Astrocyte of the cerebellum (primary cell): ENCODE results near the gene EMCN.
A peak's percentile ranks its signal among the peaks of the same experiment; 100 is the strongest.

Source experiments
- DNase-seq: peaks from one replicate; pipeline ENCODE4 v3.0.0-alpha.2; 2011; ENCODE audit warnings: low read depth
- H3K4me3 ChIP-seq: 2 replicates; pipeline ENCODE4 v1.5.1; 2011; ENCODE audit warnings: mild to moderate bottlenecking, low read depth, low read length, moderate library complexity
- CTCF ChIP-seq: IDR thresholded peaks from 2 replicates; pipeline ENCODE4 v1.5.1; 2012; ENCODE audit warnings: low read length, low read depth, moderate library complexity, mild to moderate bottlenecking; ENCODE audit errors: missing control alignments
- in situ Hi-C: cut with HindIII; loops from 2 replicates; pipeline ENCODE4 v1.10.0; 2017; ENCODE audit warnings: low sequenced_read_pairs

Gene EMCN

GRCh38 chr4:100431416-100431815 lies 86.4 kb downstream of the EMCN start:
- no peak for DNase-seq
- in situ Hi-C loops, result no loop called here
- TF ChIP-seq CTCF, result no peak

GRCh38 chr4:100430451-100430850 lies 87.4 kb downstream of the EMCN start:
- DNase-seq, result no peak
- no peak for TF ChIP-seq CTCF
- H3K4me3 ChIP-seq, result no peak overlapping the region
- in situ Hi-C loops, result no loop called here

More at GRCh38 chr4:100431416-100431815, 86.4 kb downstream of the EMCN start:
- no peak overlapping the region for H3K4me3 ChIP-seq

- no peak for DNase-seq
- in situ Hi-C loops, result no loop called here
- no peak for TF ChIP-seq CTCF
- no peak overlapping the region for H3K4me3 ChIP-seq
Measured at GRCh38 chr4:100429616-100430015, 88.2 kb downstream of the EMCN start.

- no peak for TF ChIP-seq CTCF
- peak; percentile 11 for DNase-seq
- in situ Hi-C loops, result no loop called here
Measured at GRCh38 chr4:100428051-100428450, 89.8 kb downstream of the EMCN start.

GRCh38 chr4:100424376-100424775 lies 93.4 kb downstream of the EMCN start:
- in situ Hi-C loops, result no loop called here
- H3K4me3 ChIP-seq, result no peak overlapping the region
- TF ChIP-seq CTCF, result no peak
- DNase-seq, result no peak

More at GRCh38 chr4:100428051-100428450, 89.8 kb downstream of the EMCN start:
- no peak overlapping the region for H3K4me3 ChIP-seq

- H3K4me3 ChIP-seq, result no peak overlapping the region
- no peak for DNase-seq
- TF ChIP-seq CTCF, result no peak
- in situ Hi-C loops, result no loop called here
Measured at GRCh38 chr4:100422894-100423293, 94.9 kb downstream of the EMCN start.

GRCh38 chr4:100421361-100421978 lies 96.4 kb downstream of the EMCN start:
- in situ Hi-C loops, result no loop called here
- peak; percentile 54 for TF ChIP-seq CTCF
- DNase-seq, result peak; percentile 6

More at GRCh38 chr4:100421361-100421978, 96.4 kb downstream of the EMCN start:
- H3K4me3 ChIP-seq, result no peak overlapping the region
